Loucy (cell line): ENCODE data around the gene RPA1.

Source experiments
- CTCF ChIP-seq: fragments of 200-600 bp; sonication (generic); conservative IDR thresholded peaks from 2 replicates; pipeline ENCODE4 v1.5.1; 2014; ENCODE audit warnings: mild to moderate bottlenecking, antibody characterized with exemption, low read length
- EZH2phosphoT487 ChIP-seq: fragments of 200-600 bp; IDR thresholded peaks from 2 replicates; pipeline ENCODE4 v1.6.1; 2018; ENCODE audit warnings: antibody characterized with exemption, mild to moderate bottlenecking, moderate library complexity, borderline replicate concordance

GRCh38 chr17:1940810-1941185 lies 111.0 kb downstream of the RPA1 start:
- TF ChIP-seq CTCF (no peak), EZH2phosphoT487 (no peak)
